ENCODE data around the gene SMAD6.

The SMAD6 gene

GRCh38 chr15:66831801-66832390 lies 129.9 kb downstream of the SMAD6 start (continued):
- peak; percentile 74 for TF ChIP-seq KLF1 (tag by site-specific recombination; IDR thresholded peaks at IDR 0.05)
- TF ChIP-seq ZSCAN4 (tag by site-specific recombination; IDR thresholded peaks at IDR 0.05), result peak; percentile 97
